GM19438 (cell line): Measurements from ENCODE around the gene FGF14.

Experiments
- ATAC-seq: cut with Tn5 transposase; IDR thresholded peaks from one replicate; pipeline ENCODE4 v1.9.1; 2021; ENCODE audit warnings: low read depth; ENCODE audit not compliant: unreplicated experiment

Gene FGF14

GRCh38 chr13:102401766-102402165 is at the start of gene FGF14:
TSS of gene FGF14 (minus strand) at chr13:102402048.
- no peak for ATAC-seq

- ATAC-seq, result no peak
Observed at GRCh38 chr13:102443249-102443648, 41.4 kb upstream of the FGF14 start.

- peak; percentile 41 for ATAC-seq
Observed at GRCh38 chr13:102441085-102441484, 39.2 kb upstream of the FGF14 start.

GRCh38 chr13:102440259-102440936 is 38.5 kb upstream of the FGF14 start:
- ATAC-seq, result peak; percentile 49

GRCh38 chr13:102422690-102423089 is 20.8 kb upstream of the FGF14 start:
- ATAC-seq, result no peak

- ATAC-seq, result no peak
Observed at GRCh38 chr13:102405499-102406100, 3.8 kb upstream of the FGF14 start.

GRCh38 chr13:102402290-102402689 is 442 bp upstream of the FGF14 start:
- peak; percentile 50 for ATAC-seq

GRCh38 chr13:102401265-102401664 is 583 bp downstream of the FGF14 start:
- ATAC-seq, result no peak

GRCh38 chr13:102400675-102401145 is 1.1 kb downstream of the FGF14 start:
- peak; percentile 1 for ATAC-seq

GRCh38 chr13:102399791-102400674 is 1.8 kb downstream of the FGF14 start:
- peak; percentile 55 for ATAC-seq

GRCh38 chr13:102395939-102396338 is 5.9 kb downstream of the FGF14 start:
- ATAC-seq, result no peak

- no peak for ATAC-seq
Observed at GRCh38 chr13:102395174-102395573, 6.7 kb downstream of the FGF14 start.

GRCh38 chr13:102394158-102395053 is 7.4 kb downstream of the FGF14 start:
- peak; percentile 98 for ATAC-seq

- ATAC-seq, result no peak
Observed at GRCh38 chr13:102392481-102393209, 9.2 kb downstream of the FGF14 start.

- ATAC-seq, result no peak
Observed at GRCh38 chr13:102386461-102386860, 15.4 kb downstream of the FGF14 start.

- ATAC-seq, result no peak
Observed at GRCh38 chr13:102380012-102380411, 21.8 kb downstream of the FGF14 start.

GRCh38 chr13:102376318-102376717 is 25.5 kb downstream of the FGF14 start:
- no peak for ATAC-seq

GRCh38 chr13:102374726-102375125 is 27.1 kb downstream of the FGF14 start:
- ATAC-seq, result no peak

- ATAC-seq, result no peak
Observed at GRCh38 chr13:102374233-102374632, 27.6 kb downstream of the FGF14 start.

GRCh38 chr13:102373221-102373620 is 28.6 kb downstream of the FGF14 start:
- no peak for ATAC-seq
